GM19455 (cell line): Measurements from ENCODE around the gene COL16A1.

Experiments used
- ATAC-seq: cut with Tn5 transposase; IDR thresholded peaks from one replicate; pipeline ENCODE4 v1.9.1; 2021; ENCODE audit not compliant: unreplicated experiment

The COL16A1 gene

DNA sequence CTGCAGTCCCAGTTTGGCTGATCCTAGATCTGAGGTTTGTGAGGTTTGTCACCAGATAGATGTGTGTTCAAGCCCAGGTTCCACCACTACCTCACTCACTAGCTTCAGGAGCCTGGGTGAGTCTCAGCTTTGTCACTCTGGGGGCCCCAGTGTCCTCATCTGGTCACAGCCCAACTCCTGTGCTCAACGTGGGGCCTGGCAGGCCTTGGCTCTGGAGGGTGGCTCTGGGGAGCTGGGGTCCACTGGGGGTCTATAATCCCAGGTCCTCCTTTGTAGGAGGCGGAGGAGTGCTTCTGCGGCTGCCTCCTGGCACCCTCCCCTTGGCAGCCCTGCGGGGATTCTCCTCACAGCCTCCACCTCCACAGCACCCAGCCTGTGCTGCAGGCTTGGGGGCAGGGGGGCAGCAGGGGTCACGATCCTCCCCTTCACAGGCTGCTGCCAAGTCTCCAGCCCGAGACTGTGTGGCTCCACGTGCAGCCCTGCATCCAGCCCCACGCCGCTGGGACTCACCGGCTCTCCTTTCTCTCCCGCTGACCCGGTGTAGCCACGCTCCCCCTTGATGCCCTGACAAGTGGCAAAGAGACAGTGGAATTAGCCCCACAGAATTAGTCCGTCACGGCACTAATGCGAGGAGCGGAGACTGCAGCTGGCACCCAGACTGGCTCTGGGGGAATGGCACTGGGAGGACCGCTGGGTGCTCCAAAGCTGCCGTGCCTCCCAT lies 36.6 kb downstream of the COL16A1 start:
- no peak for ATAC-seq

DNA sequence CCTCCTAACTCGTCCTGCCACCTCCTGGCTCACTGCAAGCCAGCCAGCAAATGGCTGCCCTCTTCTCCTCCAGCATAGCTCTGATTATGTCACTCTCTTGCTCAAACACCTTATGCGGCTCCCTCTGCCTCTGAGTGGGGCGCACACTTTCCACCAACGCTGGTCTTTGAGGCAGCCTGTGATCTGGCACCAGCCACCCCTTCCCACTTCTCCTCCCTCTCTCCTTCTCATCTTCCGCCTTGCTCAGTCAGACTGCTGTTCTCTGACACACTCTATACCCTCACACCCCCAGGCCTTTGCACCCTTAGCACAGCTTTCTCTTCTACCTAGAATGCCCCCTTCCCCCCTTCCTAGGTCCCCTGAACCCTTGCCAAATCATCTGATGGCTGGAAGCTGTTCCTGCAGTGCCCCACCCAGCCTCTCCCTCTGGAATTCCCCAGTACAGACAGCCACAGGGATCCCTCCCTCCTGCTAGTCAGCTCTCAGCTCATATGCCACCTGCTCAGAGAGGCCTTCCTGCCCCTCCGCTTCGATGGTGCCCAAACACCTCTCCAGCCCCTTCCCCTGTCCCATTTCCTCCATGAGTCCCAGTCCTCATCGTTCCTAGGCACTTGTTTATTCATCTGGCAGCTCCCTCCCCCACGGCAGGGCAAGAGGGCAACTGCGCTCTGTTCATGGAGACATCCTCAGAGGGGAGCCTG lies 37.4 kb downstream of the COL16A1 start:
- no peak for ATAC-seq

DNA sequence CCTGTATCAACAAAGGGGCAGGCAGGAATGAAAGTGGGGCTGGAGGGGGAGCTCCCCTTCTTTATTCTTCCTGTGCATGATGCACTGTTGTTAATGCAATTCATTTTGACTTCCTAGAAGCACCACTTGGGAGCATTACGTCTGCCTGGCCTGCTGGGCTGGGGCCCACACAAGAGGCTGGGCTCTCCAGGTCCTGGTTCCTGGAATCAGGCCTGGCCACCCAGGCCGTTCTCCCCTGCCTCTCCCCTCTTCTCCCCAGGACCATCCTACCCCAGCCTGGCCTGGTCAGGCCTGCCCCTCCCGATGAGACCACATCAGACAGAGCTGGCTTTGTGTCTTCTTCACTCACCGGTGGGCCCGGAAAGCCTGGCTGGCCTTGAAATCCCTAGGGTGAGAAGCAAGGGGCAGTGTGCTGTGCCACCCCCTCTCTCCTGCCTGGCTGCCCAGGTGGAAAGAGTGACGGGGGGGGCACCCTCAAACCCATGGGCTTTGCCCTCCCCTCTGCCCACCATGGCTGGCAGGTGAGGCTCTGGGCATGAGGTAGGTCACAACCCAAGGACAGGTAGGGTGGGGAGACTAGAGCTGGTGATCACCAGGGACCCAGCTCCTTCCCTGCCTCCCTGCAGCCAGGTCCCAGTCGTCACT lies 38.5 kb downstream of the COL16A1 start:
- ATAC-seq = no peak

DNA sequence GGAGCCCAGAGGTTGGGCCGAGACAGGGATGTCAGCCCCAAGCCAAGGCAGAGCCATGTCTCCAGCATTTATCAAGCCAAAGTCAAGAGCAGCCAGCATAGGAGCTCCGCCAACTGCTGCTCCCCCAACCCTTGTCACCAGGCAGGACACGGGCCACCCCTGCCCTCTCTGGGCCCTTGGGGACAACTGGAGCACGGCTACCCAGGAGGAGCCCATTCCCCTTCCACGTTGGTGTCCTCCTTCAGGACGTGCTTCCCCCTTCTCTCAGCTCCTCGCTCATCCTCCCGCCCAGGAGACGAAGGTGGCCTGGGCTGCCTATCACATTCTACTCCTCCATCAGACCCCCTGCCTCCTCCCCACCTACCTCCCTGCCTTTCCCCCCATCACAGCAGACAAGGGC lies 39.3 kb downstream of the COL16A1 start:
- ATAC-seq = no peak

DNA sequence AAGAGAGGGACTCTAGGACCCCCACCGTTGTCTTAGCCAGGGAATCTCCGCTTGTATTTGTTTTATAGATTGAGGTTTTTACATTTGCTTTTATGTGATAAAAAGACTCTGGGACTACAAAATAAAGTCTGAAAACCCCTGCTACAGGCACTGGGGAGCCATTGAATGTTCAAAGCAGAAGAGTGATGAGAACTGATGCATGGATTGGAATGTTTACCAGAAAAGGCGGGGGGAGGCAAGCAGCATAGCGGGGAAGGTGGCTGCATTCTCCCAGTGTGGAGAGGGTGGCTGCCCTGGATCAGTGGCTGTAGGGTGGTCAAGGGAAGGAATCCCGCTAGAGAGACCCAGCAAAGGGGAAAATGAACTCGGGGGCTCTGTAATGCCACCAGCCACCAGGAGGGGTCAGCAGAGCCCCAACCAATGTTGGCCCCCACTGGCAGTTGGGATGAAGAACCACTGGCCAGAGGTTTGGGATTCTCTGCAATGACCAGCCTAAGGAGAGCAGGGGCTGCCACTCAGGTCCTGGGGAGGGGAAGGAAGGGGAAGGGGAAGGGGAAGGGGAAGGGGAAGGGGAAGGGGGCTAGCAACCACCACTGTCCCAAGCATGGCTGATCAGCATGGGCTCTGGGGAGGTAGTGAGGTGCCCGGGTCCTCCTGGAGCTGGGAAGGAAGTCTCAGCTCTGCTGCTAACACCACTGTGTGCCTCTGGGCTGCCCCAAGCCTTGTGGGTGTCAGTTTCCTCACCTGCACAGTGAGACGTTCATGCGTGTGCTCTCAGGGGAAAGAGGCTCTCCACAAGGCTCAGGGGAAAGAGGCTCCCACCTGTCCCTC lies 40.0 kb downstream of the COL16A1 start:
- no peak for ATAC-seq

DNA sequence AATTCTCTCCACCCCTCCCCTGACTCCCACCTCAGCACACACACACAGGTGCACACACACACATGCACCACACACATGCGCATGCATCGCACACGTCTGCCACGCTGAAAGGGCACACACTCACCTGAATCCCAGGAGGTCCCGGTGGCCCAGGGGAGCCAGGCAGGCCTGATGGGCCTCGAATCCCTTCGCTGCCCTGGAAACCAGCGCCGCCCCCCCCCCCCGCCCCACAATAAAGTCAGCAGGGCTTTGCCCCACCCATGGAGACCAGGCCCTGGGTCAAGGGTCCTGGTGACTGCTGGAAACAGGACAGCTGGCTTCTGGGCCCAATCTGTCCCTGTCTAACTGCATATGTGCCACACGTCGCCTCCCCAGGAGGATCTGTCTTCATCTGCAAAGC lies 41.4 kb downstream of the COL16A1 start:
- no peak for ATAC-seq

DNA sequence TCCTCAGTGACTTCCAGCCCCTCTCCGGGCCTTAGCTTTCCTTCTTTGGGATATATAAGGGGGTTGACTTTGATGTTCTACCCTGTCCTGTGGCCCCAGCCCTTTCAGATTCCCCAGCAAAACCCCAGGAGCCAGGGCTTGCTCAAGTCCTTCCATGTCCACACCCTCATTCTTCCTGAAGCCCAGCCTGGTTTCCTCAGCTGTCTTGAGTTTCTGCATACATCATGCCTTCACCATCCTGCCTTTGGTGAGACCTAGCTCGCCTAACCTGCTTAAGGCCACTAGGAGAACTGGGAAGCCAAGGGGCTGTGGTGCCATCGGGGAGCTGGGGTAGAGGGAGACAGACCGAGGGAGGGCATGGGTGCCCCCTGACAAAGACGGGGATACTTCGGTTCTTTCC lies 42.0 kb downstream of the COL16A1 start:
- ATAC-seq = no peak

DNA sequence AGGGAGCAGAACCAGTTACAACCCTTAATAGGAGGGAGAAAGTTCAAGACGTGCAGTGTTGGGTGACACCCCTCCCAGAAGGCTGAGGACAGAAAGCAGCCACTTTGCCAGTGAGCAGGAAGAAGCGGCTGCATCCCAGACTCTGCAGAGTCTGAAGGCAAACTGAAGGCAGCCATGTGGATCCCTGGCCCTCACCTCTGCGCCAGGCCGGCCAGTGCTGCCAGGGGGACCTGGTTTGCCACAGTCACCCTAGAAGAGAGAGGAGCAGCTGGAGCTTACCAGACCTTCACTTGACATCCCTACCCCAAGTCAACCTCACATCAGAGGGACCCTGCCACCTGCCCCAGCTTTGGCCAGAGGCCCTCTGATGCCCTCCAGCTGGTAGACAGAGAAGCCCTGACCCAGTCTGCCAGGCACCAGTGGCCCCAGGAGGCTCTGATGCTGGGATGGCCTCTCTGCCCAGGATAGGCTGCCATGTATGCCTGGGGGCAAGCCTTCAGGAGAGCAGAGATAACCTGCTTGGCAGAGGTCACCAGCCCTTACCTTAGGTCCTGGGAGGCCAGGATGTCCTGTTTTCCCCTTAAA lies 42.9 kb downstream of the COL16A1 start:
- no peak for ATAC-seq

DNA sequence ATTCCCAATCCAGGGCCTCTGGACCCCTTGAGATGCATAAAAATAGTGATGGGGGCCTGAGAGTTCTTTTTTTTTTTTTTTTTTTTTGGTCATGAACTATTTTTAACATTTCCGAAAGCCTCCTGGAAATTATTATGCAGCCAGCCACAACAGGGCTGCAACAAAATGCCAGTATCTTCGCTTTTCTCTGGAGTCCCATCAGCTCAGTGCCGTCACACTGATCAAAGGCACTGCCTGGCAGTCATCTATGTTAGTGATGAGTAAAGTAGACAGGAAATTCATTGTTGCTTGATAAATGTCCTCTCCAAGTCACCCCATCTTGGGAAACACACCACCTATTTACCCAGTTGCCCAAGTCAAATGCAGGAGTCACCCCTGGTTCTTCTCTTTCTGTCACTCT lies 43.9 kb downstream of the COL16A1 start:
- no peak for ATAC-seq

DNA sequence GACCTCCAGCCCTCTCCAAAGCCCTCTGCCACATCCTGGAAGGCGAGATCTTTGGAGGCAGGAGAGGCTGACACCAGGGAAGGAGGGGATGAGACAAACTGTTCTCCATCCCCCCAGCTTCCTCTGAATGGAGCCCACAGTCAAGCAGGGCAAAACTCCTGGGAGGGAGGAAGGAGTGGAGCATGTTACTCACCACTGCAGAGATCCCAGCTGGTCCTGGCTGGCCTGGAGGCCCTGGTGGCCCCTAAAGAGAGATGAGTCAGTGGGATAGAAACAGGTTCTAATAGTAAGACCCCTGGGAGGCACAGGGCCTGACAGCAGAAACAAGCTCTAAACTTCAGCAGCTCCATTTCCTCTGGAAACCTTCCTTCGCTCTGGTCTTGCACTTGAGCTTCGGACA lies 45.1 kb downstream of the COL16A1 start:
- no peak for ATAC-seq

DNA sequence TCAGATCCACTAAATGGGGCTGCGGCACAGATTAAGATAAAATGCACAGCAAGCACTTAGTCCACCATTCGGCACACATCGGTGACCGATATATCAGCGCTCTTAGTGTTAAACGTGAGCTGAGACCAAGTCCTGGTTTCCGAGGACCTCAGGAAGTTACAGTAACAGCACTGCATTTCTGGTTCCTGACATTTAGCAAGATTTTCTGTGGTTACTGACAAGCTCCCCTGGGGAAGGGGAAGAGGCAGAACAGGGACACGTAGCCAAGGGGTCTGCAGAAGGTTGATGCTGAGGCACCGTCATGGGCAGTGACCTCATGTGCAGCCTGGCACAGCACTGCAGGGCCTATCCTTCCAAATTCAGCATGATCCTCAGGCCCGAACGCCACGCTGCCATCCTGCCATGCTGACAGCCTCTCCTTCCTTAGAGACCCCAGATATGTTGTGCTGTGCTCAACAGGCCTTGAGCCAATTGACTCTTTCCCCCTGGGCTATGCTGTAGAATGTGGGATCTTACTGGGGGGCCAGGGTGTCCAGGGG lies 45.8 kb downstream of the COL16A1 start:
- no peak for ATAC-seq

DNA sequence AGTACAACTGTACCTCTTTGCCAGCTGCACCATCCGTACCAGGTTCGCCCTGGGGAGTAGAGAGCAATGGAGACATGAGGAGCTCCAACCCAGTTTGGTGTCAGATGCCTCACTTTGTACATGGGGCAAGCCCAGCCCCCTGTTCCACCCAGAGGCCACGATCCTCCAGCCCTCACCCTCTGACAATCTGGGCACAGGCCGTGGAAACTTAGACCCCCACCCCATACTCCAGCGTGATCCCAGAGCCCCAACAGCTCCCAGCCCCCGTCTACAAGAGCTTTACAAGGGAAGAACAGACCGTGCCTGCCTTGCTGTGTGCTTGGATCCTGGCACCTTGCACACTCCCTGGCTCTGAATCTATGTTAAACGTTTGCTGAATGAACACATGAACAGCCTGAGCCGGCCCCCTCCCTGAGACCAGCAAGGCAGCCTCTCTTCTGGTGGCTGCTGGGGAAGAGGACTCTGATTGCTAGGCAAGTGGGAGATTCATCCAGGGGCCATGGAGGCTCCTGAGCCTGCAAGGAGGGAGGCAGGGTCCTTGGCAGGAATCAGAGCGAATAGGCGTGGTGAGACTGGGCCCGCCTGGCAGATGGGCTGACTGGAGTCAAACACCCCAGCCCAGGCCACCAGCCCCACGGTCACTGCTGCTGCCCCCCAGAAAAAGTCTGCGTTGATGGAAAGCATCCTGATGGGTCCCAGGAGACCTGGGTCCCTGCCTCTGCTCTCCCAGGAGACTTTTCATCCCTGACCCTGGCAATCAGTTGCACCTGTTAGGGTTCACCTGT lies 46.6 kb downstream of the COL16A1 start:
- no peak for ATAC-seq

DNA sequence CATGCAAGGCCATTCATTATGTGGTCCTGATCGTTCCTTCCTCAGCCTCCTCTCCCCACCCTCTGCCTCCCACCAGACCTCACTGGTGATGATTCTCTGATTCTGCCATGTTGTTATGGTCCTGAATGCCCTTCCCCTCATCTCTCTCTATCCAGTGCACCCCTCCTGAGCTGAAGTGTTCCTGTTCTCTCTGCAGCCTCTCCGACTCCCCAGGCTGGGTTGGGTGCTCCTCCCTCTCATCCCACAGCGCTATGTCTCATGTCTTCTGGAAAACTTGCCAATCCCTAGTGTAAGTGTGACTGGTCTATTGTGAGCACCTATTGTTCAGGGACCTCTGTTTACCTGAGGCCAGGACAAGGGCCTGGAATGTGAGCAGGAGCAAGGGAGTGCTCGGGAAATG lies 48.1 kb downstream of the COL16A1 start:
- no peak for ATAC-seq

DNA sequence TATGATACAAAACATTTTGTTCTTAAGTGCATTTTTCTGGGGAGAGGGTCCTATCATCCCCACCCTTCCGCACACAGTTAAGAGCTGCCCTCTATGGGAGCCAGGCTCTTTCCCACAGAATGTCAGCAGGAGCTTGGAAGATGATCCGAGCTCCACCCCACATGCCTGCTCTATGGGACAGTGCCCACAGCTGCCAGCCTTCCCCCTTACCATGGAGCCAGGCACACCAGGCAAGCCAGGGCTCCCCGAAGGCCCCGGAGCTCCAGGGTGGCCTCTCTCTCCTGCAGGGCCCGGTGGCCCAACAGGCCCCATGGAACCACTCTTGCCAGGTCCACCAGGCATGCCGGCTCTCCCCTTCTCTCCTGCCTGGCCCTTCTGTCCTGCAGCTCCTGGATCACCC lies 48.7 kb downstream of the COL16A1 start:
- no peak for ATAC-seq

DNA sequence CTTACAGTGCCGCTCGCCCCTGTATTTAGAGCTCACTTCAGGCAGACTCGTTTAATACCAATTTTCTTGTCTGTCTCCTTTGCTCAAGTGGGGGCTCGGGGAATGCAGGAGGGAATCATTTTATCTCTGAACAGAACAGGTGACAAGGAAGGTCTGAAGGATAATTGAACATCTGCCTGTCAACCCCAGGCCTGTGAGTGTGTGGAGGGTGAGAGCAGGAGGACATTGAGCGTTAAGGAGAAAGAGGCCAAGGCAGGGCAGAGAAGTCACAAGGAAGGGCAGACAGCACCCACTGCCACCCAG lies 49.4 kb downstream of the COL16A1 start:
- ATAC-seq = no peak

DNA sequence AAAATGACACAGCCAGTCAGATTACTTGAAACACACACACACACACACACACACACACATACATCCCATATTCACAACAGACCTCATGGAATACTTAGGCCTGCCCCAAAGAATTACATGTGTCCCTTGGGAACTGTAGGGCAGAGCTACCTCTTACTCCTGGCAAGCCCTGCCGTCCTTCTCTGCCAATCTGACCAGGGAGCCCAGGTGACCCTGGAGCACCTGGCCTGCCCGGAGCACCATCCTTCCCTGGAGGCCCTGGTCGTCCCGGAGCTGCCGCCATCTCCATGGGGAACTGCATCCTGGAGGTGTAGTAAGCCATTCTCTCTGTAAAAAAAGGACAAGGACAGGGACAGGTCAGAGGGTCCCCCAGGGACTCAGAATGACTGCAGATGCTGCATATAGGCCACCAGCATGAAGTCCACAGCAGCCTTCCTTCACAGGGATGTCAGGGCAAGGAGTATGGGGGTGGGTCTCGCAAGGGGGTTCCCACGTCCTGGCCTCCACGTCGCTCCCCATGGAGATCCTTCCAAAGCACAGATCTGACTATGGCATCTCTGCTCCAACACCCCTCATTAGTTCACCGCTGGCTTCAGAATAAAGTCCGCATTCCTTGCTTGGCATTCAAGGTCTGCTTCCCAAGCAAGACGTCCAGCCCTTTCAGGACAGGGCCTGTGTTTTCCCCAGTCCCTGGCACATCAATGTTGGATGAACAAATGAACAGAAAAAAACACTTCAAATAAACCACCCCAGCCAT lies 49.9 kb downstream of the COL16A1 start:
- no peak for ATAC-seq

DNA sequence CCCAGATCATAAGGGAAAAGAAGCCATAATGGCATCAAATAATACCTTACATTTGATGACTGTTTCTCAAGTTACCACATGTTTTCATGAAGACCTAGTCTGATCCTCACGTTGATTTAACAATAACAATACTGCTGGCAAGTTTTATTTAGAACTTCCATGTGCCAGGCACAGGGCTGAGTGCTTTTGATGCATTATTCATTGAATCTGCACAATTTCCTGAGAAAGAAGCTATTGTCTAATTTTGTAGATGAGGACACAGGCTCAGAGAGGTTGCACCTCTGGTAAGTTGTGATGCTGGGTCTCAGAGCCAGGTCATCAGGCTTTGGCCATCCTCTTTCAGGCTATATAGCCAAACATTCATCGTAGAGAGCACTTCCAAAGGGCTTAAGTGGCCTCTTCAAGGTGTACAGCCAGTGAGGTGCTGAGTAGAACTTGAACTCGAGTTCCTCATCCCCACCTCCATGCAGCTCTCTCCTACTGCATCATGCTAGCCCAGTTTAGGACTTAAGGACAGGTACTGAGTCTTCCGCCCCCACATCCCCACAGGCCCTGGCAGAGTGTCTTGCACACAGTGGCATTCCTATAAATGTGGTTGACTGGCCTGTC lies 50.8 kb downstream of the COL16A1 start:
- no peak for ATAC-seq

DNA sequence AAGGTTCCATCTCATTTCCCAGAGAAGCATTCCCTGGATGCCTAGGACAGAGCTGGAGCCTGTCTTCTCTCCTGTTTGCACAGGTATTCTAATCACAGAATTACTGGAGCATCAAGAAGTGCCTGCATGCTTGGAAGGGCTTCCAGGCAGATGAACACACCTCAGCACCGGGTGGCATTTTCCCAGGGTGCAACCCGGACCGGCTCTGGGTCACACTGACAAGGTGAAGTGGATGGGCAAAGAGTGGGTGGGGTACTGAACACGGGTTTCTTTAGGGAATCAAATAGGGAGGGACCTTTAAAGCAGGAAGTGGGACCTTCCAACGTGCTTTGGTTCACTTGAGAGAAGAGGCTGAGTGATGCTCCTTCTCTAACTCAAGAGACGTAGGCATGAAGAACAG lies 52.1 kb downstream of the COL16A1 start:
- no peak for ATAC-seq

DNA sequence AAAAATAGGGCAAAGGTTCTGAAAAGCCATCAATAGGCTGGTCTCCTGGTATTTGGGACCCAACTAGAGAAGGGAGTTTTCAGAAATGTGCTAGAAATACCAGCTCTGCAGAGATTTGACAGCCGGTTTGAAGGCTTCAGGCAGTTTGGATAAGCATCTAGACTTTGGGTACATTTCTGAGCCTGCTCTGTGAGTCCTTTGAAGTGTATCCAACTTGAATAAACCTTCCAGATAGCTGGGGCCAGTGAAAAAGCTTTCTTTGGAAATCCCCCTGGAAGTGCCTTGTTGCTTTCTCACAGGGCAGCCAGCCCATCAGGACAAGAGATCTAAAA lies 52.8 kb downstream of the COL16A1 start:
- no peak for ATAC-seq
